ENCODE measurements around the gene NEURL1.
"Not testable (repeated sequence)": the region's sequence is repeated elsewhere in the genome, so short reads cannot be mapped to it uniquely, and the experiment has no call there.

The NEURL1 gene

DNA sequence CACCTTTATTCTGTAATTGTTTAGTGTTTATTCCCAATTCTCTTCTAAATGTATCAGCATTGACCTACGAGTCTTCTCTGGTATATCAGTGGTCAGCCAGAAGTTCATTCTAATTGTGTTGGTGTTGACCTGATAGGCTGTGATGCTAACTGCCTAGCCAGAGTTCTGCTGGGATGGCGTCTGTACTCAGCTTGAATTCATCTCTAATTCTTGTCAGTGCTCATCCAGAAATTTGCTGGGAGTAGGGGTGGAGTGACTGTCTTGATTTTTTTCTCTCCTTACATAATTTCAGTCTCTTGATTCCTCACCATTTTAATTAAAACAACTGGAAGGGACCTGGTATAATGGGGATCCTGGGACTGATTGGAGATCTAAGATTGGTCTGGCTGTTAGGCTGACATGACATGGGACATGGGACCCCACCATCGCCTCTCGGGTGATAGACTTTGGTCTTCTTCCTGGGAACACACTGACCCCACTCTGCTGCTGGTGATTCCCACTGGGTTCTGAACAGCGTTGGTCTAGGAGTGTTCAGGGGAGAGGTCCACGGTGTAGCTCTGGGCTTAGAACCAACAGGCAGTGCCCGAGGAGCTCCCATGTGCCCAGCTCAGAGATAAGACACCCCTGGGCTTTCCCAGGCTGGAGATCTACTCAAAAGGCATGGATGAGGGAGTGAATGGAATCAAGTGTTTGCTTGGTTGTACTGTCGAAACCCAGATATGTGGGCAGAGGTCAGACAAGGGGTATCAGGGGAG is 3.8 kb downstream of the NEURL1 start:
- no peak for DNase-seq

DNA sequence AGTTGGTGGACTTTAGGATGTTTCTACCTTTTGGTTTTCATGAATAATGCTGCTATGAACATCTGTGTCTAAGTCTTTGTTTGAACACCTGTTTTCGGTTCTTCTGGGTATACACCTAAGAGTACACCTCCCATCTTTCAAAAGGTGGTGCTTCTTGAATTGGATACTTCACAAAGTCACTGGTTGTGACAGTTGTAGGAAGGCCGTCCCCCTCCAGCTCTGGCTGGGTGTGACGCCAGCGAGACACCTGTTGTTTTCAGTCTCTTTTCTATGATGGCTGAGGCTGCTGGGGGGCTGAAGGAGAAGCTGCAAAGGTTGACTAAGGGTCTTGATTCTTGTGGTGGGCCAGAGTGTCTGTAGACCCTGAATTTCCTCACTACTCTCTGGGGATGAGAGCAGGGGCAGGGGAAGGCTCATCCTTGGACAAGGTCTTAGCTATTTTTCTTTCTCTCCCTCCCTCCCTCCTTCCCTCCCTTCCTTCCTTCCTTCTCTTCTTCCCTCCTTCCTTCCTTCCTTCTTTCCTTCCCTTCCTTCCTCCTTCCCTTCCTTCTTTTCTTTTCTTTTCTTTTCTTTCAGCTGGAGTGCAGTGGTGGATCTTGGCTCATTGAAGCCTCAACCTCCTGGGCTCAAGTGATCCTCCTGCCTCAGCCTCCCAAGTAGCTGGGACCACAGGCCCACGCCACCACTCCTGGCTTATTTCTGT is 5.6 kb downstream of the NEURL1 start:
- DNase-seq = no peak

DNA sequence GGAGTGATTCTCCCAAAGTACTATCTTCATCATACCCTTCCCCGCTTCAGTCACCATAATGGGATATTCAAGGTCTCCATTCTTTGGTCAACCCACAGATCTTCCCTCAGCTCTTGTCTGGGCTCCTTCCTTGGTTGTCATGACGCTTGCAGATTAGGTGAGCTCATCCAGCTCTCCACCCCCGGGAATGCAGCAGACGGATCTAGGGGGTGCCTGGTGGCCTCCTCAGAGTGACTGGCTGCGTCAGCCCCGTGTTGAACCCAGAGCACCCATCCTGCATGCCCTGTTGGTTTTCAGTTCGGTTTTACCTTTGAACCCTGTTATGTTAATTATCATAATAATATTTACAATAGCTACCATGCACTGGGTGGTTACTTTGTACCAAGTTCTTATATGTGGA is 6.4 kb downstream of the NEURL1 start:
- no peak for DNase-seq

DNA sequence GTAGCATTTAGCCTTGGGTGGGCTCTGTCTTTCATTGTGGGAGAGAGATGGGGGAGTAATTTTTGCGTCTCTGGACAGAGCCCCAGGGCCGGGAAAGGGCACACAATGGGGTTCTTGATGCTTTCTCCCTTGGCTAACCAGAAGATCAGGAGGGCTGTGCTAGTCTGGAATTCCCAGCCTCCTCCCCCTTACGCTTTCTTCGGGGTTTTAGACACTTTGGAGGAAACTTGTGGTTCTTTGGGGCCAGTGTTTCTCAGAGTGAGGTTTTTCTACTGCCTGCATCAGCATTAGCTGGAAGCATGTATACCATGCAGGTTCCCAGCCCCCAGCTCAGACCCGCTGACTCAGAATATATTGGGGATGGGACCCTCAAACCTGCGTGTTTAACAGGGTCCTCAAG is 7.0 kb downstream of the NEURL1 start:
- no peak for DNase-seq

- DNase-seq = no peak
These were observed 7.7 kb downstream of the NEURL1 start for GRCh38 chr10:103501186-103501585.

DNA sequence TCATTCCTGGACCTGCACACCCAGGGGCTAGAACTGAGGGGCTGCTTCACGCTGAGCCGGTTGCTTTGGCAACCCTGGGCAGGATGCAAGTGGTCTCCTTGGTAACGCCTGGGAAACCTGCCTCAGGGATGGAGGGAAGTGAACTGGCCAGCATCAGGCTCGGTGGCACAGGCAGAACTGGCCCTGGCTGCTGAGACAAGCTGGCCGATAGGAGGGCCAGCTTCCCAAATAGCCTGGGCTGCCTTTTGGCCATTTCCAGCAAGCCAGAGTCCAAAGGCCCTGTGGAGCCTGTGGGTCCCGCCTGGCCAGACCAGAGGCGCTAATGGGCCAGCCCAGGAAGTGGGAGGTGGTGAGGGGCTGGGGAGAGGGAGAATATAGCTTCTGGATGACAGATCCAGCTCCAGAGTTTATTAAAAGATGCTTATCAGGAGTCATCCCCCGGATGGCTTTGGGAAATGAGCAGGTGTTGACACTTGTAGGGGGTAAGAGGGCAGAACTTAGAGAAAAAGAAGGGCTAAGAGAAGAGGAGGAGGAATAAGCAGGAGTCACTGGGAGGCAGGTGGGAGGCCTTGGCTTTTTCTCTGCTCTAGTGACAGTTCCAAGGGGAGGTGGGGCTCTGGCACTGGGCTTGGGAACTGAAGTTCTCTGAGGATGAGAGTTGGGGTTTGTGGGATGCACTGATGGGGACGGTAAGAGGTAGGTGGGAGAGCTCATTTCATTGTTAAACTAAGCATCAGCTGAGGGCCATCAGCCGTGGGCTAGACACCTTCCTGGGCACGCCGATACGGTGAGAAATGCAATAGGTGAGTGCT is 9.6 kb downstream of the NEURL1 start:
- DNase-seq = no peak

DNA sequence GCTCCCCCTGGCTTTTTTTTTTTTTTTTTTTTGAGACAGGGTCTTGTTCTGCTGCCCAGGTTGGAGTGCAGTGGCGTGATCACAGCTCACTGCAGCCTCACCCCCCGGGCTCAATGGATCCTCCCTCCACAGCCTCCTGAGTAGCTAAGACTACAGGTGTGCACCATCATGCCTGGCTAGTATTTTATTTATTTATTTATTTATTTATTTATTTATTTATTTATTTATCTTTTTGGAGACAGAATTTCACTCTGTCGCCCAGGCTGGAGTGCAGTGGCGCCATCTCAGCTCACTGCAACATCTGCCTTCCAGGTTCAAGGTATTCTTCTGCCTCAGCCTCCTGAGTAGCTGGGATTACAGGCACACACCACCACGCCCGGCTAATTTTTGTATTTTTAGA is 10.3 kb downstream of the NEURL1 start:
- DNase-seq = not testable (repeated sequence)

- peak; percentile 2 for DNase-seq
These were observed 10.8 kb downstream of the NEURL1 start for GRCh38 chr10:103504181-103504783.

DNA sequence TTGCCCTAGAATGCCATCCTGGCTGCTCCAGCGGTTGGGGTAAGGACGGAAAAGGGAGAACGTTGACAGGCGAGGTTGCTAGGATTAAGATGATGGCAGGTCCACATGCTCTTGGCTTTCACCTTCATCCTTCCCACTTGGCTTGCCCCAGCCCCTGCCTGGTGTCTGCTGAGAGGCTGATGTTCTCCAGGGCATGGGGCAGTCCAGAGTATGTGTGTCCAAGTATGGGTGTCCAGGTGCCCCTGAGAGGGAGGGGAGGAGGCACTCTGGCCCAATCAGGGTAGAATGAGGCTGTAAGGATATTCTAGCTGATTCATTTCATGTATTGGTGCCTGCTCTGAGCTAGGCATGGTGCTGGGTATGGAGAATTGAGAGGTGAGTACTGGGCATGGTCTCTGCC is 12.6 kb downstream of the NEURL1 start:
- no peak for DNase-seq

- no peak for DNase-seq
These were observed 14.0 kb downstream of the NEURL1 start for GRCh38 chr10:103507235-103508191.

GRCh38 chr10:103510046-103510685 is 16.7 kb downstream of the NEURL1 start:
- DNase-seq = no peak

GRCh38 chr10:103510791-103511752 is 17.6 kb downstream of the NEURL1 start:
- DNase-seq = no peak

DNA sequence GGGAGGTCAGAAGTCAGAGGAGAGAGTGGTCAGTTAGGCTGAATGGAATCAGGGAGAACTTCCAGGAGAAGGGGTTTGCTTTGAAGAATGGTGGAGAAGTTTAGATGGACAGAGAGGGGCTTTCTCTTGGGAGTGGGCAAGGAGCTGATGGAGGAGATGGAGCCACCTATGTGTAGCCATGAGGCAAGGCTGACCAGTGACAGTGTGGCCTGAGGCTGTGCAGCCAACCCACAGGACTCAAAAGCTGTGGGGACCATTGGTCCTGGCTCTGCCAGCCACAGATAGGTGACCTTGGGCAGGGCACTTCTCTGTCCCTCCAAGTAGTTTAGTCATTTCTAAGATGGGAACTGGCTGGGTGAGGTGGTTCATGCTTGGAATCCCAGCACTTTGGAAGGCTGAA is 18.7 kb downstream of the NEURL1 start:
- no peak for DNase-seq

DNA sequence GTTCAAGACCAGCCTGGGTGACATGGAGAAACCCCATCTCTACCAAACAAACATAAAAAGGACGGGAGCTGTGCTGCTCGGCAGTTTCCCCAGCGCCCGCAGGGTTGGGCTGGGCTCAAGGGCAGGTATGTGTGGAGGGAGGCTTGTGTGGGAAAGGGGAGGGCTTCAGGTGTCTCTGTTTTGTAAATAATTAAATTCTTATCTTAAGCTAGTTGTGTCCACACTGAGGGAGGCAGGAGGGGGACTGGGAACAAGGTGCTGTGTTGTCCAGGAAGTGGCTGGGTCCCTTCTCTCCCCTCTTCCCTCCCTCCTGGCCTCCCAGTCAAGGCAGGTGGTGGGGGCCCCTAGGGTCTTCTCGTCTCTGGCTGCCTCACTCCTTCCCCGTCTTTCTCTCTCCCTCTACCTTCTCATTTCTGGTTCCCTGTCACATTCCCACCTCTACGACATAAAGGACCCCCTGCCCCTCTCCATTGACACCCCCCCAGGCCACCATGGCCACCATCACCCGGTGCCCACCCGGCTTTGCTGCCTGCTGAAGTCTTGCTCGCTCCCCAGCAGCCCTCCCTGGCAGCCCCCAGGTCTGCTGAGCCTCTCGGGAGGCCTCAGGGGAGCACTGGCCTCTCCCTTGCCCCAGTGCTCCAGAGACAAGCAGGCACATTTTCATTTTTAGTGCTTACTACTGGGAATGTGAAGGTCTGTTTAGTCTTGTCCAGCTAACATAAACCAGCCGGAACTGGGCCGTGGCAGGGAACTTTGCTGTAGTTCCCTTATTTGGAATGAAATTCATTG is 19.3 kb downstream of the NEURL1 start:
- no peak for DNase-seq

DNA sequence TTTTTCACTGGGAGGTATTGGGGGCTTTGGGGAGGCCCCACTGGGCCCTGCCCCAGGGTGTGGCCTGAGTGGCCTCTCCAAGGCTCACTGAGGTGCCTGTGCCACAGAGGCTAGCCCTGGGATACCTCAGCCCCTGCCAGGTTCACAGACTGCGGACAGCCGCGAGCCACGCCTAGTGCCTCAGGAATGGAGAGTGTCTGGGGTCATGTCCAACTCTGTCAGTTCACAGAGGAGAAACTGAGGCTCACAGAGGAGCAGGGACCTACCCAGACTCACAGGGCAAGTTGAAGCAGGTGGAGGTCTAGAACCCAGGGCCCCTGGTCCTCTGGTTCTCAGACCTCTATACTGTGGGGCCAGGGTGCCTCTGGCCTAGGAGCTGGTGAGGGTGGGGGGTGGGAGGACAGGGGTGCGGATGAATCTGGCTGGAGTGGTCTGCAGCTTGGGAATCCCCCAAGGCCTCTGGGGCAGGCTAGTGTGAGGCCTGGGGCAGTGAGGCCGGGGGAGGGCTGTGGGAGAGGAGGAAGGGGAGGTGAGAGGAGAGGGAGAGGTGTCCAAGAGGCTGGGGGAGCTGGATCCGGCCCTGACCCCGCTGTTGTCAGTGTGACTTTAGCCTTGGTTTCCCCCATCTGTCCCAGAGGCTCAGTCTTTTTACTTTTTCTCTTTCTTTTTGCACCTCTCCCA is 20.0 kb downstream of the NEURL1 start:
- DNase-seq = no peak

GRCh38 chr10:103514244-103514643 is 20.7 kb downstream of the NEURL1 start:
- DNase-seq = no peak

DNA sequence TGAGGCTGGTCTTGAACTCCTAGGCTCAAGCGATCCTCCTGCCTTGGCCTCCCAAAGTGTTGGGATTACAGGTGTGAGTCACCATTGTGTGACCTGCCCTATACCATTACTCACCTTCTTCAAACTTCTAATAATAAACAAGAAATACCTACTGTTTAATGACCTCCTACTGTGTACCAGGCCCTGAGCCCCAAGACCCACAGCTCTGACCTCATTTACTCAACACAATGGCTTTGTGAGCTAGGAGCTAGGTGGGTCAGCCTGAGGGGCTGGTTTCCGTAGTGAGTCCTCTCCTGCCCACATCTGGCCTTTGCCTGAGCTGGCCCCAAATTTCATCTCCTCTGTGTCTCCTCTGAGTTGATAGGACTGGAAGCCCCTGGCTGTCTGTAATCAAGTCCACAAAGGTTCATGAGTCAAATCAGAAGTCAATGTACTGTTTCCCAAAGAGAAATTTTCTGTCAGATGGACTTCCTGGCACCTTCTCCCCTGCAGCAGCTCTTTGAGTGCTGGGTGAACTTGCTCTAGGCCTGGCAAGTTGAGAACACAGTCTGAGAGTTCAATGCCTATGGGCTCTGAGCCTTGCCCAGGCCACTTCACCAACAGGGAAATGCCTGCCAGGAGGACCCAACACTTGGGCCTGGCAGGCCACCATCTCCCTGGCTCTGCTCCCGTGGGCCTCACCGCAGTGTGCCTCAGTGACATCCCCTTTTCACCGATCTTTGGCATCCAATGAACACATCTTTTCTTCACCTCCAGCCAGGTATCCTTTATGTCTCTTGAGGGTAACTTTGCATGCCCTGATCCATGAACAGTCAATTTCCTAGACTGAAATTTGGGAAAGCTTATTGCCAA is 24.0 kb downstream of the NEURL1 start:
- DNase-seq = no peak

- DNase-seq = no peak
These were observed 26.3 kb downstream of the NEURL1 start for GRCh38 chr10:103519798-103520197.
